Measurements from ENCODE around the gene DENND10.
A peak's percentile ranks its signal among the peaks of the same experiment; 100 is the strongest.
"Not testable (repeated sequence)": the region's sequence is repeated elsewhere in the genome, so short reads cannot be mapped to it uniquely, and the experiment has no call there.

The DENND10 gene

DNA sequence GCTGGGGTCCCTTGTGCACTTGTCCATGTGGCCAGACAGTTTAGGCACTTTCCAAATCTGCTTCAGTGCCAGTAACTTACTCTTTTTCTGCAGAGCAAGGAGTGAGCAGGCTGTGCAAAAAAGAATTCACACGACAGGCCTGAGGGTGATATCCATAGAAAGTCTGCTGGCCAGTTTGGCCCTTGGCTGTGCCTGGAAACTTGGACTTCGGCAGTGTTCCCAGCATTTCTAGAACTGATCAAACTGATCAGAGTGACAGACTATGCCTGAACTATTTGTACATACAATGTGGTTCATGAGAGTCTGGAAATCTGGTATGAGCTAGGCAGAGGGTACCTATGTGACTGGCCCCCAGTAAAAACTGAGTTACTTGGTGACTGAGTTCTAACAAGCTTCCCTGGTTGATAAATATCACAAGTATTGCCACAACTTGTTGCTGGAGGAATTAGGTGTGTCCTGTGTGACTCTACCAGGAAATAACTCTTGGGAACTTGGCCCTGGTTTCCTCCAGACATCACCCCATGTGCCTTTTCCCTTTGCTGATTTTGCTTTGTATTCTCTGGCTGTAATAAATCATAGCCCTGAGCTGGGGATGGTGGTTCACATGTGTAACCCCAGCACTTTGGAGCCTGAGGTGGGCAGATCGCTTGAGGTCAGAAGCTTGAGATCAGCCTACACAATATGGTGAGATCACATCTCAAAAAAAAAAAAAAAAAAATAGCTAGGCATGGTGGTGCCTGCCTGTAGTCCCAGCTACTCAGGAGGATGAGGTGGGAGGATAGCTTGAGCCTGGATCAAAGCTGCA, 3.3 kb upstream of the DENND10 start:
- DNase-seq, result no peak

DNA sequence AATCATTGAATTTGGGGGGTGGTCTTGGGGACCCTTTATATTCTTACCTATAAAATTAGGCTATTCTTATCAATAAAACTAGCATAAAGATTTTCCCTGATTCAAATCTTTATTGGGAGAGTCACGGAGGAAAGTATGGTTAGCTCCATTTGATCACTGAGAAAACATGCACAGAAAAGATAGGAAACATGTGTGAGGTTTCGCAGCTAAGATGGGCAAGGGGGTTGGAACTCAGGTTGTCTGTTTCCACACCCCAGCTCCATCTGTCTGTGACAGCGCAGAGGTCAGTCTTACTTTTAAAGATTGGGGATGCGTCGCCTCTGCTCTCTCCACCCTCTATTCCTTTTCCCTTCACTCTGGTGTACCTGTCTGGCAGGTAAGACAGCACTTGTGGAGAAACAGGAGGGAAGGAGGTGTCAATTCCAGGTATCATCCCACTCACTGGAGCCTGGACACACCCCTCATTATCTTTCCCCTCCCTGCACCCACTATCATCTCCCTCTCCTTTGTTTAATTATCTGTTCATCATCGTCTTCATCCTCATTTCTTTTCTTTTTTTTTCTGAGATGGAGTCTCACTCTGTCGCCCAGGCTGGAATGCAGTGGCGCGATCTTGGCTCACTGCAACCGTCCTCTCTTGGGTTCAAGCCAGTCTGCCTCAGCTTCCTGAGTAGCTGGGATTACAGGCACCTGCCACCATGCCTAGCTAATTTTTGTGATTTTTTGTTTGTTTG, 2.4 kb upstream of the DENND10 start:
- no peak for DNase-seq

DNA sequence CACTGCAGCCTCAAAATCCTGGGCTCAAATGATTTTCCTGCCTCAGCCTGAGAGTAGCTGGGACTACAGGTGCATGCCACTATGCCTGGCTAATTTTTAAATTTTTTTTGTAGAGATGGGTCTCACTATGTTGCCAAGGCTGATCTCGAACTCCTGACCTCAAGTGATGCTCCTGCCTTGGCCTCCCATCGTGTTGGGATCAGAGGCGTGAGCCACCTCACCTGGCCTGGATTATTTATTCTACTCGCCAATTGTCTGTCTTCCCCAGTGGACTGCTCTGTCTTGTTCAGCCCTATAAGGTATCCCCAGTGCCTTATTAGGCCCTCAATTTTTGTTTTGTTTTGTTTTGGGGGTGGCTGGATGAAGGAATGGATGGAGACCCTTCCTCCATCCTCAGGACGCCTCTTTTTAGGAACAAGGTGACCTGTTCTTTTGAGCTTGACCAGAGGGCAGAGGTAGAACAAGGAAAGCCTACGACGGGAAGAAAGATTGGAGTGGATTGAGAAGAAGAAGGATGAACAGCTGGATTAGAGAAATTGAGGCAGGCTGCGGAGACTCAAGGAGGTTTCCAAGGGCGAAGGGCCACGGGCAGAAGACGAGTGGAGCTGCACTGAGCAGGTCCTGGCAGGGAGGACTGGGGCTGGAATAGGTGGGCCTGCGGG, 541 bp upstream of the DENND10 start:
- no peak for DNase-seq

DNA sequence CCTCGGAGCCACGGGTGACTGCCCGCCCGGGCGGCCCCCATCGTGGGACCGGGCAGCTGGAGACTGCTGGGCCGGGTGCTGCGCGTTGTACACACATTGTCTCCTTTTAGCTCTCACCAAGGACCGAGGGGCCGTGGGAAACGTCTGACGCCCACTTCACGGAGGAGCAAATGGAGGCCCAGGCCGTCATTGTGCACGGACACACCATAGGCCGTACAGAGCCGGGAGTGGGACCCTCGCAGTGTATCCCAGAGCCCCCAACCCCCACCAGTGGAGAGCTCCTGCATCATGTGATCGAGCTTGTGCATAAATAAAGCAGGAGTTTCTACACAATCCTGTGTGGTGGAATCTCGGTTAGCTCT, 722 bp downstream of the DENND10 start:
- DNase-seq, result no peak

DNA sequence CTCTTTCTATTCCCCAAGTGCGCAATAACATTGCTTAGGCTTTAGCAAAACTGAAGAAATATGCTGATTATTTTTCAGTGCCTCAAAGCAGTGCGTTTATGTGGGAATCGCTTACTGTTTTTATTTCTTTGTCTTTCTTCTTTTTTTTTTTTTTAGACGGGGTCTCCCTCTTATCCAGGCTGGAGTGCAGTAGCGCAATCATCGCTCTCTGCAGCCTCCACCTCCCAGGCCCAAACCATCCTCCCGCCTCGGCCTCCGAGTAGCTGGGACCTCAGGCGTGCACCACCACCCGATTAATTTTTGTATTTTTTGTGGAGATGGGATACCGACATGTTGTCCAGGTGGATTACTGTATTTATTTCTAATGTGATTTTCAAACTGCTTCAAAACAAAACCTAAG, 1.2 kb downstream of the DENND10 start:
- DNase-seq, result no peak

DNA sequence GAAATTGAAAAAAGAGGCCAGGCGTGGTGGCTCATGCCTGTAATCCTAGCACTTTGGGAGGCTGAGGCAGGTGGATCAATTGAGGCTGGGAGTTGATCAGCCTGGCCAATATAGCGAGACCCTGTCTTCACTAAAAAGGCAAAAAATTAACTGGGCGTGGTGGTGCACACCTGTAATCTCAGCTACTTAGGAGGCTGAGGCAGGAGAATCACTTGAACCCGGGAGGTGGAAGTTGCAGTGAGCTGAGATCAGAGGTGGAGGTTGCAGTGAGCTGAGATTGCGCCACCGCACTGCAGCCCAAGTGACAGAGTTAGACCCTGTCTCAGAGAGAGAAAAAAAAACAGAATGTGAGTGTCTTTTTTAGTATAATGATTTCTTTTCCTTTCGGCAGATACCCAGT, 2.0 kb downstream of the DENND10 start:
- DNase-seq, result not testable (repeated sequence)

DNA sequence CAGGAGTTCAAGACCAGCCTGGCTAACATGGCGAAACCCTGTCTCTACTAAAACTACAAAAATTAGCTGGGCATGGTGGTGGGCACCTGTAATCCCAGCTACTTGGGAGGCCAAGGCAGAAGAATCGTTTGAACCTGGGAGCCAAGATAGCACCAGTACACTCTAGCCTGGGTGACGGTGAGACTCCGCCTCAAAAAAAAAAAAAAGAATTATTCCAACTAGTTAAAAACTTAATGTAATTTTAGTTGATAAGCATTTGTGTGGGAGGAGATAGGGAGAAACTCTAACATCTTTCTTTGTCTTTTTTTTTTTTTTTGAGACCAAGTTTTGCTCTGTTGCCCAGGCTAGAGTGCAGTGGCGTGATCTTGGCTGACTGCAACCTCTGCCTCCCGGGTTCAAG, 3.2 kb downstream of the DENND10 start:
- DNase-seq, result not testable (repeated sequence)

DNA sequence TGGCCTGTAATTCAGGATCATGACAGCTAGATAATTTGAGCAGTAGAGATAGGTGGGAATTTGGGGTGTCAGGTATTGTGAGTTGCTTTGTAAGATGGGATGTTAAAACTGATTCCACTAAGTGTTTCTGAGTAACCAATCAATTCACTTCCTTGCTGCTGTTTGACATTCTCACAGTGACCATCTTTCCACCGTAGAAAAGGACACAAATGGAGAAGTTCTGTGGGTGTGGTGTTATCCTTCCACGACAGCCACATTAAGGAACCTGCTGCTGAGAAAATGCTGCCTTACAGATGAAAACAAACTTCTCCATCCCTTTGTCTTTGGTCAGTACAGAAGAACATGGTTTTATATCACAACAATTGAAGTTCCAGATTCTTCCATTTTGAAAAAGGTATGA, 3.9 kb downstream of the DENND10 start:
- DNase-seq, result not testable (repeated sequence)

DNA sequence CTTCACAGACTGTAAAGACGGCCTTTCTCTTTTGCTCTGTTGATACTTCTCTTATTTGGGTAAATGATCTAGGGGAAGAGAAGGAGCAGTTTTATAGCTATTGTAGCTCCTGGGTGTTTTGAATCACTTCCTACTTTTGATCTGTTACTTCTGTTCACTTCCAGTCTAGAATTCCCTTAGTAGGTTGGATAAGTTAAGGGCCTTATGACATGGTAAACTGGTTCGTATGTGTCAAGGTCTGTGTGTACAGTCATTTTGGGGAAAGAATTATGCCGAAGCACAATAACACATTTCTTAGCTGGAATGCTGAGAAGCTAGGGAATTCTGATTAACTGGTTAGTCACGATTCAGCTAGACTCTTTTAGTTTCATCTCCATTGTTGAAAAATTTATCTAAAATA, 8.1 kb downstream of the DENND10 start:
- peak; percentile 39 for DNase-seq

DNA sequence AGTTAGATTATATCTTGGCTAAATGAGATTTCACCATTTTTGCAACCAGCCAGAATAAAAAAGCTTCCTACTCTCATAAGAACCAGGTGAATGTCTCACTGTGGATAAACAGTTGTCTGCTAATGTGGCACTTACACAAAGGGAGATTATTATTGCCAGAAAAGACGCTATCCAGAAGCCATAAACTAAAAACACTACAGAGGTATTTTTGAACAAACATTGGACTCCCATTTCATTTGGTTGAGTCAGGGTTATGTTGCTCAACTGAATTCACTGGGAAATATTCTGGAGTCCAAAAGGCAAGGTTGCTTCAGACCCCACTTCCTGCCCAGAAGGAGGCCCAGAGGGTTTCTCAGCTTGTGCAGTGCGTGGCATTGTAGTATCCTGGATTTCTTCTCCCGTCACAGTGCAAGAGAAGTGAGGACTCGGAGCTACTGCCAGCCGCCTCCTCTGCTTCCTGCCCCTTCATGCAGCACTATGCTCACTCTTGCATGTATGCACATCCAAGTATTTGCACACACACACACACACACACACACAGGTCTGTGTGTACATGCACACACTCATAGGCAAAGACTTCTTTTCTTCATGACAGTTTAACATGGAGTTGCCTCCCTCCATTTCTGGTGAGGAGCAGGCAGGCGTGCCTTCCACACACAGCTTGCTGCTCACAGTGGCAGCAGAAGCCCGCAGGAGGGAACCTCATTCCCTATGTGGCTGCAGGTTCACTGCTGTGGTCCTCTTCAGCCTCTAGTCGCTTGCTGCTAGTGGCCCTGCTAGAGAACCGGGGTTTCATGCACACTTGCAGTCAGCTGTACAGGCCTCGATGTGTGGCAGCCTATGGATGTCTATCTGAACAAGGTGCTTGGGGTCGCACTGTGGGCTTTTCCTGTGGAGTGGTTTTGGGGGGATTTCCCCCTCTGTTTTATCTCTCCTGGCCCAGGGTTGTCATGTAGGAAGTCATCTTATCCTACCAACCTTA, 10.1 kb downstream of the DENND10 start:
- peak; percentile 83 for DNase-seq

DNA sequence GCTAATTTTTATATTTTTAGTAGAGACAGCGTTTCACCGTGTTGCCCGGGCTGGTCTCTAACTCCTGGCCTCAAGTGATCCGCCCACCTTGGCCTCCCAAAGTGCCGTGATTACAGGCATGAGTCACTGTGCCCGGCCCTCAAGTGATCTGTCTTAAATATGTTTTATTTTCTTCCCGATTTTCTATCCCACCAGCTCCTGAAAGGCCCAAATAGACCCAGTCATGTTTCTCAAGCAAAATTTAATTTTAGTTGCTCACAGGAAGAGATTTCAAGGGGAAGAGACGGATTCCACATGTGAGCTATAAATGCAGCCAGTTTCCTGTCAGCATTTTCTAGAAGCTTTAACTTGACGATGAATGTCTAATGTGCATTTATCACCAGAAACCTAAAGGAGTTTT, 12.0 kb downstream of the DENND10 start:
- no peak for DNase-seq

DNA sequence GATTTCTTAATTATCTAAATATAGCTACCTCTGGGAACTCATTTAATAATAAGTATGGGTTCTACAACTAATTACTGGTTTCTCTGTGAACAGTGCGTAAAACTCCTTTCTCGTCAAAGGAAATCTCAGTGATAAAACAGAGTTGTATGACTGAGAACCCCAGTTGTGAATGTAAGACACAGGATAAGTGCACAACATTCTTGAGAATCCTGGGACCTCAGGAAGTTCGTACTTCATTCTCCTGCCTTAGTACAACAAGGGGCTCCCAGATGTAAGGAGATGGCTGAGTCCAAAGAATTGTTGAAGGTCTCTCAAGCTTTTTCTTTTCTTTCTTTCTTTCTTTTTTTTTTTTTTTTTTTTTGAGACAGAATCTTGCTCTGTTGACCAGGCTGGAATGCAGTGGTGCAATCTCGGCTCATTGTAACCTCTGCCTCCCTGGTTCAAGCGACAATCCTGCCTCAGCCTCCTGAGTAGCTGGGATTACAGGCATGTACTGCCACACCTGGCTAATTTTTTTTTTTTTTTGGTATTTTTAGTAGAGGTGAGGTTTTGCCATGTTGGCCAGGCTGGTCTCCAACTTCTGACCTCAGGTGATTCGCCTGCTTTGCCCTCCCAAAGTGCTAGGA, 12.5 kb downstream of the DENND10 start:
- DNase-seq, result no peak

DNA sequence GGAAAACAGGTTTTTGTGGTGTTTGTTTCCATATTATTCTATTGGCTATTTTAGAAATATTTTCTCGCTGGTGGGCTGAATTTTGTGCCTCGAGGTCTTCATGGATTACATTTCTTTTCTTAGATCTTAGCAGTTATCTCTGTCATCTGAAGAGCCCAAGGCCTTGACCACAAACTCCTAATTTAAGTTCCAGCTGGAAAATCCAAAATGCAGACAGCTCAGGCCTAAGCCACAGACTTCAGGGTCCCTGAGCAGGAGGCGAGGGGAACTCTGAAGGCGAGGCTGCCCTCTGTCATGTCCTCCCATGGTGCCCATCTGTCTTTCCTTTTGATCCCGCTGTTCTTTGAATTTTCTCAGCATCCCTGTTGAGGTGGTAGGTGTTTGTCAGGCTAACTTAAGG, 14.3 kb downstream of the DENND10 start:
- DNase-seq, result no peak

DNA sequence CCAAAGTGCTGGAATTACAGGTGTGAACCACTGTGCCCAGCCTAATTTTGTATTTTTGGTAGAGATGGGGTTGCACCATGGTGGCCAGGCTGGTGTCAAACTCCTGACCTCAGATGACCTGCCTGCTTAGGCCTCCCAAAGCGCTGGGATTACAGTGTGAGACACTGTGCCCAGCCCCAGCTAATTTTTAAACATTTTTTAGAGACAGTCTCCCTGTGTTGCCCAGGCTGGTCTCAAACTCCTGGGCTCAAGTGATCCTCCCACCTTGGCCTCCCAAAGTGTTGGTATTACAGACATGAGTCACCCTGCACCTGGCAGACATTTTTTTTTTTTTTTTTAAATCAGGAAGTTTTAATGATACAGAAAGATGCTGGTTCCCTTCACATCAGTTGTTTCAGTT, 15.5 kb downstream of the DENND10 start:
- no peak for DNase-seq

DNA sequence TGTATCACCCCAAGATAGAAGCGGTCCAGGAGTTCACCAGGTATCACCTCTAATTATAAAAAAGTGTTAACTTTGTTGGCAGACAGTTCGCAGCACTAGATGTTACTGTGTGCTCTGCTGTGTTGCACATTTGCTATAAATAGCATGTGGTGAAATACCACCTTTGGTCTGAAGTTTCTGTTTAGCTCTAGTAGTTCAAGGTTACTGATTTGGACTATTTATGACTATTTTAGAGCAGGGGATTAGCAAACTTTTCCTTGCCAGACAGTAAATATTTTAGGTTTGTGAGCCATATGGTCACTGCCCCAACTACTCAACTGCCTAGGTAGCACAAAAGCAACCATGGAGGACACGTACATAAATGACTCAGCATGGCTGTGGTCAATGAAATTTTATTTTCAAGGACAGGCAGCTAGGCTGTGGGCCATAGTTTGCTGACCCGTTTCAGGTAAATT, 16.5 kb downstream of the DENND10 start:
- DNase-seq, result no peak

DNA sequence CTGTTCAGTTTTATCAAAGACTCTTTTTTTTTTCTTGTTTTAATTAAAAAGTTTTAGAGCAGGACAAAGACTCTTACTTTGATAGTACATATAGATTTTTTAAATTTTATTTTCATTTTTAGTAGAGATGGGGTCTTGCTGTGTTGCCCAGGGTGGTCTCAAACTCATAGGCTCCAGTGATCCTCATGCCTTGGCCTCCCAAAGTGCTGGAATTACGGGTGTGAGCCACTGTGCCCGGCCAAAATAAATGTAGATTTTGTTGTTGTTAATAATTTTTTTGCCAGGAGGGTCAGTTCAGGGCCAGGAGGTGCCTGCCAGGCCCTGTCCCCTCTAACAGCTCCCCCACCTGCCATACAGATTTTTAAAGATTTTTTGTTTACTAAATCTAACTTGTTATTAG, 17.0 kb downstream of the DENND10 start:
- no peak for DNase-seq

DNA sequence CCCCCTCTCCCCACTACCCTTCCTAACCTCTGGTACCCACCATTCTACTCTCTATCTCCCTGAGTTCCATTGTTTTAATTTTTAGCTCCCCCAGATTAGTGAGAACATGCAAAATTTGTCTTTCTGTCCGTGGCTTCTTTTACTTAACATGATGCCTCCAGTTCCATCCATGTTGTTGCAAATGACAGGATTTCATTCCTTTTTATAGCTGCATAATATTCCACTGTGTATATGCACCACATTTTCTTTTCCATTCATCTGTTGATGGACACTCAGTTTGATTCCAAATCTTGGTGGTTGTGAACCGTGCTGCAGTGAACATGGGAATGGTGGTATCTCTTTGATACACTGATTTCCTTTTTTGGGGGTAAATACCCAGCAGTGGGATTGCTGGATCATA, 22.0 kb downstream of the DENND10 start:
- no peak for DNase-seq

DNA sequence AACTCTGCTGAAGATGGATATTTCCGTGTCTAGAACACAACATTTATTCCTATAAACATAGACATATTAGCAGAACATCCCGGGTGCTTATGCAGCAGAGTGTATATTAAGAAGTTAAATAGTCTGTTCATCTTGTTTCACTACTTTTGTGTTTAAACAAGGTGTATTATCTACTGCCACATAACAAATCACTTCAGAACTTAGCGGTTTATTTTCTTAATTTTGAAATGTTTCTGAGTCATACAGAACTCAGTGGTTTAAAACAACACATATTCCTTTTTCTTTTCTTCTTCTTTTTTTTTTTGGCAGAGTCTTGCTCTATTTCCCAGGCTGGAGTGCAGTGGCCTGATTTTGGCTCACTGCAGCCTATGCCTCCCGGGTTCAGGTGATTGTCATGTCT, 25.8 kb downstream of the DENND10 start:
- DNase-seq, result no peak

DNA sequence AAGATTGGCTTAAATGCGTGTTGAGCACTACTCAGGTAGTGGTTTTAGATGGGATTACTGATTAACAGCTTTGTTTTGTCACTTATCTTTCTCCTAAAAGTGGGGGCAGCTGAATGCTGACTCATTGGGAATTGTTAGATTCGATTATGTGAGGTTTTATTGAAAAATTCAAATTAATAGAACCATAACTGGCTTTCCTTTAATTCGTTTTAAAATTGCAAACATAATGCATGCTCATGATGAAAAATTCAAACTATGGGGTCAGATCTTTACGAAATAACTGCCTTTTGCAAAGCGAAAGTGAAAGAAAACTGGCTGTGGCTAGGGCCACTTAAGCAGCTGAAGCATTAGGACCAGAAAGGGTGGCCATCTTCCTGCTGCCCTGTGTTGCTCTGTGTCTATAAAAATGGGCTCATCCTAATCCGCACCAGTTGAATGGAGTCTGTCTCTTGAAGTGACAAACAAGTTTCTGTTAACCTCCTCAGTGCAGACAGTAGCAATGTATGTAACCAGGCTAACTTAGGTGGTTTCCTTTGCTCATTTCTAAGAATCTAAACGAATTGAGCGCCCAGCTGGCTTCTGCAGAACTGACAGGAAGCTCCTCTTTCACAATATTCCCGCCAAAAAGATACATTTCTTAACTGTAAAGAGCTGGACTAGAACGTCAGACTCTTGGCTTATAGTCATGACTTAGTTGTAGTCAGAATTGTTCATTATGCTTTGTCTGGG, 27.8 kb downstream of the DENND10 start:
- DNase-seq, result no peak

DNA sequence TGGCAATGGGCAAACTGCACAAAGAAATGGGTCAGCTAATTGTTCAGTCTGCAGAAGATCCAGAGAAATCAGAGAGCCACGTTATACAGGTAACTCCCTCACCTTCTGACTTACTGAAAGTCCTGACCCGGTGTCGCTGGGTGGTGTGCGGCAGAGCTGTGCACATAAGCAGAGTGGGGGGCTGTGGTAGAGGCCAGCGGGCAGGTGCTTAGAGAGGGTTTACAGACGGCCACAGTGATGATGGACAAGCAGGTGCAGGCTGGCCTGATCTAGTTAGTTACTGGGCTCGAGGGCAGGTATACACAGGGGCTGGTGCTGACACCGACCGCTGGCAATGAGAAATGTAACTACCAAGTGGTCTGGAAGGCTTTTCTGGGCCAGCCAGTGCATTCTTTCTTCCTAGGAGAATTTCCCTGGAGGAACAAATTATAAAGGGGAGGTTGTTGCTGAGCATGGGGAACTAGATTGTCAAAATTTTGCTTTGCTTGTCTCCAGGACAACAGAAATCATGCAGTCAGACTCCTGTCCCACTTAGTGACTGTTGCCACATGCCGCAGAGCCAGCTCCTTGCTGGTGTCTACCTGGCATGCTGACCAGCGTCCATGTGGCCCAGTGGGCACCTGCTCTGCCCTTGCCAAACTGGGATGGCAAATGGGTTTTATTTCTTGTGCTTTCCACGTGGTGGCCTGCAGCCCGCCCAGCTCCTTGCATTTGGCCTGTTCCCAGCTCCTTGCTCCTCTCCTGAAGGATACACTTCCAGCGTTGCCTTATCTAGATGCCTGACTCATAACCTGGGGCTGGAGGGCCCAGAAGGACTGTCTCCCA, 28.8 kb downstream of the DENND10 start:
- no peak for DNase-seq

Measured in fibroblast of skin of abdomen (primary cell).